Lung (tissue), 12 donors: Measurements from ENCODE around the gene ST3GAL5. TPM values are rescaled to one million over a fixed set of nuclear protein-coding genes. Genes with fewer than 3 reads are reported as not detected.

Experiments used
- ATAC-seq: fragments of 200-7000 bp; cut with Tn5 transposase; one replicate; pipeline ENCODE4 v1.9.1; 2020; ENCODE audit warnings: moderate number of reproducible peaks; ENCODE audit not compliant: insufficient read depth, low FRiP score
- DNase-seq, 3 donors: peaks; one replicate each; pipeline ENCODE4 v3.0.0-alpha.2; 2013 to 2017
- H3K27ac ChIP-seq, 2 donors: one replicate each; pipeline ENCODE4 v1.5.1; 2013; ENCODE audit warnings: mild to moderate bottlenecking in 2 of 2, moderate library complexity in 2 of 2, control low read depth in 1 of 2, inconsistent platforms in 1 of 2, low read depth in 1 of 2, low read length in 1 of 2
- H3K27me3 ChIP-seq, 3 donors: one replicate each; pipeline ENCODE4 v1.5.1; 2013; ENCODE audit warnings: low read length in 2 of 3; ENCODE audit not compliant: control insufficient read depth in 3 of 3, insufficient read depth in 3 of 3
- H3K36me3 ChIP-seq, 4 donors: one replicate each; pipeline ENCODE4 v1.5.1; 2013; ENCODE audit warnings: low read length in 4 of 4, mild to moderate bottlenecking in 1 of 4, moderate library complexity in 1 of 4; ENCODE audit not compliant: control insufficient read depth in 4 of 4, insufficient read depth in 4 of 4
- H3K4me1 ChIP-seq, 5 donors: one replicate each; pipeline ENCODE4 v1.5.1; 2013; ENCODE audit warnings: low read length in 5 of 5, mild to moderate bottlenecking in 2 of 5, moderate library complexity in 1 of 5; ENCODE audit not compliant: control insufficient read depth in 5 of 5, insufficient read depth in 5 of 5
- H3K4me3 ChIP-seq: one replicate; pipeline ENCODE4 v1.5.1; 2013; ENCODE audit warnings: mild to moderate bottlenecking, control low read depth, moderate library complexity
- H3K9ac ChIP-seq, 2 donors: one replicate each; pipeline ENCODE4 v1.5.1; 2013; ENCODE audit warnings: low read length in 2 of 2, control low read depth in 1 of 2; ENCODE audit not compliant: insufficient read depth in 1 of 2
- H3K9me3 ChIP-seq, 4 donors: one replicate each; pipeline ENCODE4 v1.5.1; 2013; ENCODE audit warnings: low read length in 3 of 4, mild to moderate bottlenecking in 1 of 4, moderate library complexity in 1 of 4; ENCODE audit not compliant: control insufficient read depth in 4 of 4, insufficient read depth in 3 of 4
- CTCF ChIP-seq: IDR thresholded peaks from 2 replicates; pipeline ENCODE4 v1.5.1; 2012; ENCODE audit warnings: mild to moderate bottlenecking; ENCODE audit errors: control extremely low read depth, extremely low read depth
- WGBS, 2 donors: extraction: QIAGEN DNeasy Blood & Tissue Kit; methylation state at CpG; one replicate each; pipeline ENCODE4 v1.1.7; 2013; 5-methylcytosine and 5-hydroxymethylcytosine counted together
- polyA plus RNA-seq, 2 donors: library from polyadenylated mRNA; stranded (reverse); fragments of 200-250 nt; gene quantifications; one replicate each; pipeline ENCODE4 v1.2.1, GENCODE V29; 2013
- total RNA-seq, 2 donors: library from RNA; depleted of rRNA in 1 of 2; stranded (reverse); fragments of >200 nt in 1 of 2; gene quantifications; one replicate each; pipeline ENCODE4 v1.2.1, GENCODE V29; 2014 to 2021
- donor health status: control.
- donor health status: control.
- donor health status: Bipolar disorder and iron deficiency.
- donor health status: healthy.
- donor health status: DM: yes; HTN: yes; CAD: no.

The ST3GAL5 gene
- total and polyA plus RNA-seq, 4 donors = 31.1 to 149 (median 64.4) TPM

- peaks cover 0 to 3% (median 0%) of the 10 kb centered on the region in 4 donors for H3K36me3 ChIP-seq
- no peak for ATAC-seq
- no peak overlapping the region for H3K27ac ChIP-seq
- DNase-seq = peak in 2 of 3 donors; percentile 60 to 70
- no peak overlapping the region for H3K9ac ChIP-seq
- no peaks in the 10 kb centered on the region for H3K27me3 ChIP-seq
- WGBS, 2 donors = 83 to 88% methylated on average over 9 of the region's 9 CpGs
- no peak overlapping the region for H3K4me3 ChIP-seq
- TF ChIP-seq CTCF = no peak
- H3K9me3 ChIP-seq = peaks cover 0 to 4% (median 0%) of the 10 kb centered on the region in 4 donors
- peaks cover 0 to 6% (median 1%) of the 10 kb centered on the region in 5 donors for H3K4me1 ChIP-seq
These were observed 86.3 kb downstream of the ST3GAL5 start for GRCh38 chr2:85802354-85803103.

DNA sequence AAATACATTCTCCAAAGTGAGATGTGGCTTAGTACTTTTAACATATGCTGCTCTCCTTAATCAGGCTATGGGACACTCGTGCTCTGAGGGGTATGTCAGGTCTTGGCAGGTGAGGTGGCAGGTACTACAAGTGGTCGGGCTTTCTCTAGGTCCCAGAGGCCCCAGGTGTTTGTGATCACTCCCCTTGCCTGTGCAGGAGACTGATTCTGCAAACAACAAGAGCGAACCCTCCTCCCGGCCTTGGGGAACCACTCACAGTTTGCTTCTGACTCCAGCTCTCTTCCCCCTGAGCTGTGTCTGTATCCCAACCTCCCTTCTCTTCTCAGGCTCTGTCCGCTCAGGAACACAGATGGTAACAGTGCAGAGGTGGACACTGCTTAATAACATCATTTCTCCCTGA is 86.9 kb downstream of the ST3GAL5 start:
- Histone ChIP-seq H3K4me1 (peaks cover 0 to 11% (median 4%) of the 10 kb centered on the region in 5 donors), H3K4me3 (no peak overlapping the region), H3K9me3 (peaks cover 0 to 4% (median 0%) of the 10 kb centered on the region in 4 donors), H3K9ac (no peak overlapping the region), H3K27me3 (no peaks in the 10 kb centered on the region), H3K36me3 (peaks cover 0 to 3% (median 0%) of the 10 kb centered on the region in 4 donors), H3K27ac (no peak overlapping the region)
- no peak for TF ChIP-seq CTCF
- ATAC-seq (no peak), DNase-seq (no peak)
- WGBS, 2 donors = 94% methylated on average over 5 of the region's 5 CpGs

GRCh38 chr2:85800586-85800985 is 88.2 kb downstream of the ST3GAL5 start:
- WGBS, 2 donors = 54 to 78% methylated on average over 3 of the region's 3 CpGs
- no peak for ATAC-seq

More at GRCh38 chr2:85800586-85800985, 88.2 kb downstream of the ST3GAL5 start:
- Histone ChIP-seq H3K9me3 (peaks cover 0 to 4% (median 0%) of the 10 kb centered on the region in 4 donors), H3K36me3 (peaks cover 0 to 3% (median 0%) of the 10 kb centered on the region in 4 donors), H3K27ac (no peak overlapping the region), H3K9ac (no peak overlapping the region), H3K4me1 (peaks cover 0 to 24% (median 15%) of the 10 kb centered on the region in 5 donors), H3K27me3 (no peaks in the 10 kb centered on the region), H3K4me3 (no peak overlapping the region)
- no peak for DNase-seq
- no peak for TF ChIP-seq CTCF
